NCI-H460 (cell line): ENCODE measurements around the gene PPARGC1A. TPM values are rescaled to one million over a fixed set of nuclear protein-coding genes. Genes with fewer than 3 reads are reported as not detected.

Source experiments
- DNase-seq: peaks from one replicate; pipeline ENCODE4 v3.0.0-alpha.2; 2016; ENCODE audit warnings: low read depth; ENCODE audit errors: extremely low read depth
- total RNA-seq: library from RNA; depleted of rRNA; stranded (reverse); fragments of >200 nt; shearing (Covaris generic); gene quantifications from 2 replicates; pipeline ENCODE4 v1.2.3, GENCODE V29; 2014

Gene PPARGC1A
- total RNA-seq, 1 experiment from 2014 or later, result 2.0 TPM

DNA sequence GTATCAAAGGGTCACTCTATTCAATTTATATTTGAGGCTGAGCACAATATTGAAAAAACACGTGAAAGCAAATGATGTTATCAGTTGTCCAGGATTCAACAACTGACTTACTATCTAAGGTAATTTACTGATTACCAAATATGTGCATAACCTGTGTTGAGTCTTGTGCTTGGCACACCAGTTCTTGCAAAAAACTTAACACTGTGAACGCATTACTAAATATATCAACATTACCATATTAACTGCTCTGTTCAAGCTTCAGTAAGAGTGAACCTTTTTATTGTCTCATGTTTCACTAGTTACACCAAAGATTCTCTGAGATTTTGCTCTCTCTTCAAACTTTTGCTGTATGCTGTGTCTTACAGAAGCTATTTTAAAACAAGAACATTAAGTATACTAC, 38.4 kb downstream of the PPARGC1A start:
- no peak for DNase-seq

DNA sequence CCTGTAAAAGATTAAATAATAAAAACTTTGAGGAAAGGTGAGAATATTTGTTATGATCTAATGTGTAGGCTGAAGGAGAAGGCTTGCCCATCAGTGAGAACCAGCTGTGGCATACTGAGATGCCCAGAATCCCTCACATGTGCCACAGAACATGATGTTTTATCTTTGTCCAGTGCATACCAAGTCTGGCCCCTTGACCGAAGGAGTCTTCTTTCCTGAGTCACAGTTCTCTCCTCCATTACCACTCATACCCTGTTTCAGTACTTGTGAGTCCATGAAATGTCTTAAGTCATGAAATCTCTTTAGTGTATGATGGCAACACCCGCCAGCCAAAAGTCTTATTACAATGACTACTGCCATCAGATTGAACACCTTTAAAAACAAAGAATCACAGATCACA, 42.7 kb downstream of the PPARGC1A start:
- DNase-seq, result no peak

DNA sequence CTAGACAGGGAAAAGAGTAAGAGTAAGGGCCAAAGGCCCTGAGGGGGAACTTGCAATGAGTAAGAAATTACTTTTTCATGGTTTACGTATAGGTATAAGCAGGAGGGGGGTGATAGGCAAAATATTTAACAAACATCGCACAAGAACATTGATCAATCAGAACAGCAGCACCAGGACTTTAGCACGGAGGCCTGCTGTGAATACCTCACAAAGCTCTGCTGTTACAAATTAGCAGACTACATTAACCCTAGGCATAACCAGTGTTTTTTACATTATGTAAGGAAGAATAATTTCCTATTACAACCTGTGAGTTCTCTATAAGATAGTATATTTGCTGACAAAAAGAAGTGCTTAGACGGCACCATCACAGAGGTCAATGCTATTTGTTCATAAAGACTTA, 44.9 kb downstream of the PPARGC1A start:
- no peak for DNase-seq

DNA sequence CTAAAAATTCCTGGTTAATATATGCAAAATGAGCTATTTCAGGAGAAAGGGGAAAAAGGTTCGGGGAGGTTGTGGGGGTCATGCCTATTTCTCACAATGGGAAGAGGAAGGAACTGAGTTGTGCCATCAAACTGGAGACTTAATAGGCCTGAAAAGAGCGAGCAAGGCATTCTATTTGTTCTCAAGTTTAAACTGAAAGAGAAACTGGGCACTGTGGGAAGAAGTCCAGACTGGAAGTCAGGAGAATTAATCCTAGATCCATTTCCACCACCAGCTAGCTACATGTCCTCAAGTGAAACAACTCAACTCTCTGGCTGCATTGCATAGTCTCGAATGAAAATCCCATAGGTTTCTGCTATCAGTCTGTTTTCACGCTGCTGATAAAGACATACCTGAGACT, 50.6 kb downstream of the PPARGC1A start:
- no peak for DNase-seq

DNA sequence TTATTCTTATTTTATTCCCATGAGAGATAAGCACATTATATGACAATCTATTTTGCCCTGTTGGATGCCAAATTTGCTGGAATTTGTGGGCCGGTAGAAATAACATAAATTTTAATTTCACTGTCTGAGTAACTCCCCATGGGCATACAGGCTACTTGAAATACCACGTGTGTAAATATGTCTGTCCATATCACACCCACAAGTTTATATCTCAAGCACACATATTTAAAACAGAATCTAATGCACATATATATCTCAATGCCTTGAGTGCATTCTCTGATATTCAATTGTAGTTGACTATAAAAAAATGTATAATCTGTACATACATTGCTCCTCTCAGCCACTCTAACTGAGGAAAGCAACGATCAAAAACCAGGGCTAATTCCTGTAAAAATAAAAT, 51.2 kb downstream of the PPARGC1A start:
- DNase-seq, result no peak

GRCh38 chr4:23838131-23838530, 51.7 kb downstream of the PPARGC1A start:
- DNase-seq, result no peak

- no peak for DNase-seq
These were observed 52.5 kb downstream of the PPARGC1A start for GRCh38 chr4:23837371-23837770.

DNA sequence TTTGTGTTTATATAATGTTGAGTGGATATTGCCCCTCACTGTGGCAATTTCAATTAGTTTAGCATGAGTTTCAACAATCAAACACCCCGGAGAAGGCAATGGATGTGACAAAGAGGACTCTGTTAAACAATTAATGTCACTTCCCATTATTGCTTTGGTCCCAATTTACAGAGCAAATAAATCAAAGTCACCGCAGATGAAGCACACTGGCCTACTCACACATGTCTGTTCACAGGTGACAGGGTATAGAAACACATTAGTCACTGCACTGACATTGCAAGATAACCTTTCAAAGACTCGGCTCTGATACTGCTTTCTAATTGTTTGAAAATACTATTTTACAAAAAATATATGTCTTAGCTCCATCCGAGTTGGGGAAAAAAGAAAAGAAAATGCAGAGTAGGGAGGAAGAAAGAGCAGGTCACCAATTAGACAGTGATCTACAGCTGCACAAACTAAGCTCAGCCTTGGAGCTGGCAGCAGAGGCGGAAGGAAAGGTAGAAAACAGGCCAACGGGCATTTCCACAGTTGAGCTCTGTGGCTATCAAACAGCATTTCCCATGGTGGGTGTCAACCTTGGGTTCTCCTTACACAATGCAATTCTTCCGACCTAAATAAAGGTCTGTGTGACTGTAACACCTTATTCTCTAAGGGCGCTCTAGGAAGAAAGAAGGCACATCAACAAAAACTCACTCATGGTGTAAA, 53.9 kb downstream of the PPARGC1A start:
- DNase-seq, result no peak

- DNase-seq, result no peak
These were observed 61.1 kb downstream of the PPARGC1A start for GRCh38 chr4:23828779-23829178.

- DNase-seq, result no peak
These were observed 61.7 kb downstream of the PPARGC1A start for GRCh38 chr4:23828020-23828715.

DNA sequence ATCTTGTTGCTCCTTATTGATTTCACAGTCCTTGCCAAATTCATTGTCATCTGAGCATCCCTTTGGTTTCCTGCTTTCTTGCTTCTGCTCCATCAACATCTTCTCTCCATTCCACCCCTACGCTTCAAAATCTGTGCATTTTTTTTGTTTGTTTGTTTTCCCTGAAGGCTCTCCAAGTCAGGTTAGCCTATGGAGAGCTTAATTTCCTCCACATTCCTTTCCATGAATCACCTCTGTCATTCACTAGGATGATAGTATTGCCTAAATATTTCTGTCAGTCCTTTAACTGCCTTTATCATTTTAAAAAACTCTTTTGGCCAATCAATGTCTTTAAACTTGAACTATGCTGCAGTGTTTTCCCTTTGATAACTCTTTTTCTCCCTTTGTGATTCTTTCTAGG, 67.7 kb downstream of the PPARGC1A start:
- no peak for DNase-seq

DNA sequence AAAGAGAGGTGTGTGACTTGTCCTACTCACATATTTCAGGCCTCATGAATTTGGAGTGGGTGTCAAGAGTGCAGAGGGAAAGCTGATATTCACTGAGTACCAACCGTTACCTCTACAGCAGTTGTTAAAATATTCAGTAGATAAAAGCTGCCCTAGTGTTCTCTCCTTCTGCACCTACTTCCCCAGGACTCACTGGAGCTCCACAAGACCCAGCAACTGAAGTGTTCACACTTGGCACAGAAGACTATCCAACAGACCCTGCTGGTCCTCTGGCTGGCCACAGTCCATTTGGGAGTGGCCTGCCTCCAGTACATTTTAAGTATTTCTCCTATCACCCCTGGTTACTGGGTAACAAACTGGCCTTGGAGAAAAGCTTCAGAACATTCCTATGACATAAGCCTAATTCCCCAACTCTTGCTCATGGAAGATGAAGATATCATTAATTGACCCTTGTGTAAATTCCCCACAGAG, 70.8 kb downstream of the PPARGC1A start:
- DNase-seq, result no peak

- DNase-seq, result no peak
These were observed 71.6 kb downstream of the PPARGC1A start for GRCh38 chr4:23818097-23818885.

GRCh38 chr4:23814996-23815660, 74.7 kb downstream of the PPARGC1A start:
- no peak for DNase-seq

- DNase-seq, result no peak
These were observed 75.3 kb downstream of the PPARGC1A start for GRCh38 chr4:23814587-23814986.

- DNase-seq, result no peak
These were observed 78.7 kb downstream of the PPARGC1A start for GRCh38 chr4:23811161-23811560.

GRCh38 chr4:23805450-23805851, 84.4 kb downstream of the PPARGC1A start:
- DNase-seq, result no peak

GRCh38 chr4:23789762-23790161, 100.1 kb downstream of the PPARGC1A start:
- DNase-seq, result no peak

- DNase-seq, result no peak
These were observed 101.4 kb downstream of the PPARGC1A start for GRCh38 chr4:23788460-23788859.

GRCh38 chr4:23788027-23788426, 101.8 kb downstream of the PPARGC1A start:
- no peak for DNase-seq
